Measurements from ENCODE around the gene KRTAP5-4. TPM values are rescaled to one million over a fixed set of nuclear protein-coding genes. Genes with fewer than 3 reads are reported as not detected.

Gene KRTAP5-4
- total RNA-seq, 3 donors from 2014 or later = not detected

- TF ChIP-seq CTCF (IDR thresholded peaks at IDR 0.05) = no peak
- intact Hi-C loops (cut with DNase I, micrococcal nuclease) = loop anchor here in 1 of 2 donors (5.0 kb wide), 1 partner anchor 179 kb away; the partner anchor contains the start of gene SYT8
- ATAC-seq (no peak), DNase-seq (peak in 1 of 3 donors; percentile 11)
- H3K4me1 ChIP-seq (ENCODE audit: low read depth) = no peaks in the 10 kb centered on the region
- H3K4me3 ChIP-seq = no peak overlapping the region
- no peaks in the 10 kb centered on the region for H3K9me3 ChIP-seq
- H3K36me3 ChIP-seq (ENCODE audit: low read depth) = no peaks in the 10 kb centered on the region
These were observed 31.8 kb upstream of the KRTAP5-4 start for GRCh38 chr11:1653541-1654387.

- Histone ChIP-seq H3K36me3 (ENCODE audit: low read depth) (no peaks in the 10 kb centered on the region), H3K4me3 (no peak overlapping the region), H3K4me1 (ENCODE audit: low read depth) (no peaks in the 10 kb centered on the region), H3K9me3 (no peaks in the 10 kb centered on the region)
- peak; percentile 94 for TF ChIP-seq CTCF (IDR thresholded peaks at IDR 0.05)
- intact Hi-C loops (cut with DNase I, micrococcal nuclease) = loop anchor here in 1 of 2 donors (5.0 kb wide), 1 partner anchor 179 kb away; the partner anchor contains the start of gene SYT8
- ATAC-seq = peak; percentile 92
- DNase-seq = peak; percentile 77 to 78 (median 77)
These were observed 31.0 kb upstream of the KRTAP5-4 start for GRCh38 chr11:1652771-1653540.

DNA sequence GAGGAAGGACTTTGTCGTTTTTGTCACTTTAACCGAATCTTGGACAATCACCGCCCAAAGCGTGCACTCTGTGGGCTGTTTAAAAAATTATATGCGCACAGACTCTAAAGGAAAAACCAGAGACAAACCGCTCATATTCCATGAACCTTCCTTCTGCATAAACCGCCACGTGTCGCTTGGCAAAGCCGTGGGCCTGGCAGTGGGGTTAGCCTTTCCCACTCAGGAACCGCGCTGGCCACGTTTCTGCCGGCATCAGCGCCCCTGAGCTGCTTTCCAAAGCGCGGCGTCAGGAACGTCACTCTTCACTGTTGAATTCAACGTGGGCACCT is 30.5 kb upstream of the KRTAP5-4 start:
- no peak for DNase-seq
- no peak for TF ChIP-seq CTCF (IDR thresholded peaks at IDR 0.05)
- Histone ChIP-seq H3K4me3 (no peak overlapping the region), H3K36me3 (ENCODE audit: low read depth) (no peaks in the 10 kb centered on the region), H3K9me3 (no peaks in the 10 kb centered on the region), H3K4me1 (ENCODE audit: low read depth) (no peaks in the 10 kb centered on the region)
- ATAC-seq = no peak
- intact Hi-C loops (cut with DNase I, micrococcal nuclease) = loop anchor here in 1 of 2 donors (5.0 kb wide), 1 partner anchor 180 kb away; the partner anchor contains the start of gene SYT8

DNA sequence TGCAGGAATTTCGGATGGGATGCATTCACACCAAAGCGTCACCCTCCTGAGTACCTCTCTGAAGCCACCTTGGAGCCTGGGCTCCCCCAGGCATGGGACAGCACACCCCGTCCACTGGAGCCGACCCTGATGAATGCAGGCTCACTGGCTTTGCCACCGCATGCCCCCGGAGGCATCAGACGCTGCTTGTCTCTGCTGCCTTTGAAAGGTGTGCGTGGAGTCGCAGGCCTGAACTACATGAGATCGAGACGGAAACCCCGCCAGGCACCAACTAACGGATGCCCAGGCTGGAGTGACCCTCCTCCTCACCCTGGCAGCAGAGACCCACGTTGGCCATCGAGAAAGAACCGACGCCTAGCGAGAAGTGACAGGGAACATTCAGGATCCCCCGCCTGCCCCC is 30.1 kb upstream of the KRTAP5-4 start:
- Histone ChIP-seq H3K9me3 (no peaks in the 10 kb centered on the region), H3K4me1 (ENCODE audit: low read depth) (no peaks in the 10 kb centered on the region), H3K36me3 (ENCODE audit: low read depth) (no peaks in the 10 kb centered on the region), H3K4me3 (no peak overlapping the region)
- intact Hi-C loops (cut with DNase I, micrococcal nuclease) = loop anchor here in 1 of 2 donors (5.0 kb wide), 1 partner anchor 180 kb away; the partner anchor contains the start of gene SYT8
- TF ChIP-seq CTCF (IDR thresholded peaks at IDR 0.05) = no peak
- no peak for ATAC-seq
- DNase-seq = peak in 2 of 3 donors; percentile 12 to 35

DNA sequence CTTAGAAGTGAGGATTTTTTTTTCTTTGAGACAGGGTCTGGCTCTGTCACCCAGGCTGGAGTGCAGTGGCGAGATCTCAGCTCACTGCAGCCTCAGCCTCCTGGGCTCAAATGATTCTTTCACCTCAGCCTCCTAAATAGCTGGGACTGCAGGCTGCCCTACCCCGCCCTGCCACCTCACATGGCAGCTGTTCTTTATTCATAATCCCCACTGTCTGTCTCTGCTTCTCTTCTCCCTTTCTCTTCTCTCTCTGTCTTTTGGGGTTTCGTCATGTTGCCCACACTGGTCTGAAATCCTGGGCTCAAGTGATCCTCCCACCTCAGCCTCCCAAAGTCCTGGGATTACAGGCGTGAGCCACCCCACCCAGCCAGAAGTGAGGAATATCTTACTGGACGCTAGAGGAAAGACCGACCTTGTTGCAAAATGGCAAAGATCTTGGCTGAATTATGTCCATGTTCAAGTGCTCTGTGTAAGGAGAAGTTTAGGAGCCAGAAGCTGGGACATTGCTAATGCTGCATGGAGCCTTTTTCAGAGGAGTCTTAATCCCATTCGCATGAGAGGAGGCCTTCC is 29.6 kb upstream of the KRTAP5-4 start:
- intact Hi-C loops (cut with DNase I, micrococcal nuclease) = loop anchor here in 1 of 2 donors (5.0 kb wide), 1 partner anchor 181 kb away; the partner anchor contains the start of gene SYT8
- no peaks in the 10 kb centered on the region for H3K36me3 ChIP-seq (ENCODE audit: low read depth)
- no peak for DNase-seq

More for the DNA sequence above, 29.6 kb upstream of the KRTAP5-4 start:
- H3K4me1 ChIP-seq (ENCODE audit: low read depth) = no peaks in the 10 kb centered on the region
- ATAC-seq = no peak
- H3K4me3 ChIP-seq = no peak overlapping the region
- TF ChIP-seq CTCF (IDR thresholded peaks at IDR 0.05) = no peak
- H3K9me3 ChIP-seq = no peaks in the 10 kb centered on the region
